ENCODE results near the gene CADPS2. TPM values are rescaled to one million over a fixed set of nuclear protein-coding genes. Genes with fewer than 3 reads are reported as not detected.

The CADPS2 gene
- total RNA-seq, 1 donor from 2014 or later: 0.22 TPM

DNA sequence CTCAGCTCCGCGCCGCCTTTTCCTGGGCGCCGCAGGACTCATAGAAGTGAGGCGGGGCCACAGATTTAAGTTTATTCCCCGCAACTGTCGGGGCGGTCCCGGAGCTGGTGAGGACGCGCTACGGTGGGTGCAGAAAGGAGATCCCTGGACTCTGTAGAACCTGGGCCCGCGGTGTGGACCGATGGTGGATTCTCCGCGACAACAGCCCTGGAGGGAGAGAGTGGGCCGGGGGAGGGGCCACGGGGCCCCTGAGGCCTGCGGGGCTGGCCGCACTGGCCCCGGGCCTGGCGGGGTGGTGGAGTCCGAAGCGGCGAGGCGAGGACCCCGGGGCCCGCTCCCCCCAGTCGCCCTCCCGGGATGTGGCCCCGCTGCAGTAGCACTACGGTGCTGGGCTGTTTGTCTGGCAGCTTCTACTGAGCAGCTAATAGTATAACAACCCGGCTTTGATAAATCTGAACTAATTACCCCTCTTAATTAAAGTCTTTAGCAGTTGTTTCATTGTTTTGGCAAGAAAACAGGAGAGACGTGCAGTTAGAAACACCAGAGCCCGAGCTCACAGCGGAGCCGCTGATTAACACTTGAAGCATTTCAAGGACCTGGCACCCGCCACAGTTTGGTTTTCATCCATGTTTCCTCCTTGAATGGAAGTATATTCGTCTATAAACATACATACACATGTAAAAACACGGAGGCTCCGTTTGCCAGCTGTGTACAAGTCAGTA lies 585.9 kb downstream of the CADPS2 start:
- no peaks in the 10 kb centered on the region for H3K36me3 Mint-ChIP-seq (ENCODE audit: unreplicated experiment)
- peak; percentile 41 for DNase-seq
- peak overlapping the region; percentile 89 for H3K4me3 Mint-ChIP-seq (ENCODE audit: unreplicated experiment)
- no peak overlapping the region for H3K27ac Mint-ChIP-seq (ENCODE audit: unreplicated experiment)
- peaks cover 10% of the 10 kb centered on the region for H3K4me1 Mint-ChIP-seq (ENCODE audit: low read depth, unreplicated experiment)
- TF ChIP-seq, protein P1, sequence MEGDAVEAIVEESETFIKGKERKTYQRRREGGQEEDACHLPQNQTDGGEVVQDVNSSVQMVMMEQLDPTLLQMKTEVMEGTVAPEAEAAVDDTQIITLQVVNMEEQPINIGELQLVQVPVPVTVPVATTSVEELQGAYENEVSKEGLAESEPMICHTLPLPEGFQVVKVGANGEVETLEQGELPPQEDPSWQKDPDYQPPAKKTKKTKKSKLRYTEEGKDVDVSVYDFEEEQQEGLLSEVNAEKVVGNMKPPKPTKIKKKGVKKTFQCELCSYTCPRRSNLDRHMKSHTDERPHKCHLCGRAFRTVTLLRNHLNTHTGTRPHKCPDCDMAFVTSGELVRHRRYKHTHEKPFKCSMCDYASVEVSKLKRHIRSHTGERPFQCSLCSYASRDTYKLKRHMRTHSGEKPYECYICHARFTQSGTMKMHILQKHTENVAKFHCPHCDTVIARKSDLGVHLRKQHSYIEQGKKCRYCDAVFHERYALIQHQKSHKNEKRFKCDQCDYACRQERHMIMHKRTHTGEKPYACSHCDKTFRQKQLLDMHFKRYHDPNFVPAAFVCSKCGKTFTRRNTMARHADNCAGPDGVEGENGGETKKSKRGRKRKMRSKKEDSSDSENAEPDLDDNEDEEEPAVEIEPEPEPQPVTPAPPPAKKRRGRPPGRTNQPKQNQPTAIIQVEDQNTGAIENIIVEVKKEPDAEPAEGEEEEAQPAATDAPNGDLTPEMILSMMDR (IDR thresholded peaks at IDR 0.05; ENCODE audit: partially characterized antibody, unreplicated experiment): no peak
- H3K9me3 Mint-ChIP-seq (ENCODE audit: unreplicated experiment): peaks cover 8% of the 10 kb centered on the region
- peaks cover 26% of the 10 kb centered on the region for H3K27me3 Mint-ChIP-seq (ENCODE audit: unreplicated experiment)

DNA sequence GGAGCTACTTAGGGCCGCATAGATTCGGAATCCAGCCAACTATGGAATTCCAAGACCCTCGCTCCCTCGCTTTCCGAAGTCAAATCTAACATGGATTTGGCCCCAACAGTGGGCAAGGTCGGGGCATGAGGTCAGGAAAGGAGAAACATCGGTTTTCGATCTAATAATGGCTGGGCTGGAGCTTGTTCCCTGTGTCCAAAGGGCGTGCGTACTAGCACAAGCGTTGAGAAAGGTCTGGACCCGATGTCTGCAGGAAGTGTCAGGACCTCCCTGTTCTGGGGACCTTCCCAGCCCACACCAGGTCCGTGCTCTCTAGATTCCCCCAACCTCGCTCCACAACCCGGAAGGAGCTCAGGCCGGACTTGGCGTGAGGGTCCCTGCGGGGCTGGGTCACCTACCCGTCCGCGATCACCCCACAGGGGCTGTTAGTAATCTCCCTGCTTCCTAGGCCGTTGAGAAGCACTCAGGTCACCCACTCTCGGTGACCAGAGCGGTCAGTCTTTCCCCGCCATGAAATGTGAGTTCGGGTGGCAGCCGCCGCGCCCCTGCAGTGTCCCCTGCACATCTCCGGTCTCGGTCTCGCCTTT lies 586.5 kb downstream of the CADPS2 start:
- TF ChIP-seq, protein P1 (IDR thresholded peaks at IDR 0.05; ENCODE audit: partially characterized antibody, unreplicated experiment): no peak
- Mint-ChIP-seq H3K4me3 (ENCODE audit: unreplicated experiment) (peak overlapping the region; percentile 89), H3K27ac (ENCODE audit: unreplicated experiment) (no peak overlapping the region), H3K4me1 (ENCODE audit: low read depth, unreplicated experiment) (peaks cover 10% of the 10 kb centered on the region), H3K9me3 (ENCODE audit: unreplicated experiment) (peaks cover 8% of the 10 kb centered on the region), H3K27me3 (ENCODE audit: unreplicated experiment) (peaks cover 24% of the 10 kb centered on the region), H3K36me3 (ENCODE audit: unreplicated experiment) (no peaks in the 10 kb centered on the region)
- peak; percentile 34 for DNase-seq

DNA sequence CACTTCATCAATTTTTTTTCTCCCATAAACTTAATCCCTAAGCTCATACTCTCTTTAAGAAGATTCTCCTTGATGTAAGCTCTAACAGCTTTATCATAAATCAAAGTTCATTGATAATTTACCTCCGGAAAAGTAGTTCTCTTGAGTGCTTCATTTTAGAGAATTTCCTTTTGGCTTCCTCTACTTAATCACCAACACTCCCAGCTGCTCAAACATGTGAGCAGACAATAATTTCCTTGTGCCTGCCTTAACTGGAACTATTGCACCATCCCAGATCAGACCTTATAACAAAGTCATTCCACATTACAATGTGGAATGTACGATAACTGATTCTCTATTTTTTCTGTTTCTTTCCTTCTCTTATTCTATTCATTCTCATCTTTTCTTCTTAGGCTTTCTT lies 587.6 kb downstream of the CADPS2 start:
- DNase-seq: no peak
- Mint-ChIP-seq H3K4me1 (ENCODE audit: low read depth, unreplicated experiment) (peaks cover 5% of the 10 kb centered on the region), H3K36me3 (ENCODE audit: unreplicated experiment) (no peaks in the 10 kb centered on the region), H3K9me3 (ENCODE audit: unreplicated experiment) (peaks cover 8% of the 10 kb centered on the region), H3K4me3 (ENCODE audit: unreplicated experiment) (no peak overlapping the region), H3K27ac (ENCODE audit: unreplicated experiment) (no peak overlapping the region), H3K27me3 (ENCODE audit: unreplicated experiment) (peaks cover 18% of the 10 kb centered on the region)
- TF ChIP-seq, protein P1 (IDR thresholded peaks at IDR 0.05; ENCODE audit: partially characterized antibody, unreplicated experiment): no peak

DNA sequence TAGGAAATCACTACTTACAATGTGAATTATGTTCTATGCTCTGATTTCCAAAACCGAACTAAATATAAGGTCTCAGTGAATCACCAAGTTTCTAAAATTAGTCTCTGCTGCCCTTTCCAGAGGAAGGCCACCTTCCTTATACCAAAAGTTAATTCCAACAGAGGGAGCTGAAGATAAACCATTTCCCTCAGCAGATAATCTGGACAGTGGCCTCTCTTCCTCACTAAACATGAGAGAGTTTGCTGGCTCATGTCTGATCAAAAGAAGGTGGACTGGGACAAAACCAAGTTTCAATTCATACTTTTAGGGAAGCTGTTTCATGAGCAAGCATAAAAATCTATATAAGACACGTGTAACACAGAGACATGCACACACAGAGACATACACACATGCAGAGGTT lies 588.1 kb downstream of the CADPS2 start:
- H3K4me3 Mint-ChIP-seq (ENCODE audit: unreplicated experiment): no peak overlapping the region
- DNase-seq: no peak

More for the DNA sequence above, 588.1 kb downstream of the CADPS2 start:
- Mint-ChIP-seq H3K27ac (ENCODE audit: unreplicated experiment) (no peak overlapping the region), H3K27me3 (ENCODE audit: unreplicated experiment) (peaks cover 15% of the 10 kb centered on the region), H3K4me1 (ENCODE audit: low read depth, unreplicated experiment) (peaks cover 4% of the 10 kb centered on the region), H3K9me3 (ENCODE audit: unreplicated experiment) (peaks cover 7% of the 10 kb centered on the region), H3K36me3 (ENCODE audit: unreplicated experiment) (no peaks in the 10 kb centered on the region)
- TF ChIP-seq, protein P1 (IDR thresholded peaks at IDR 0.05; ENCODE audit: partially characterized antibody, unreplicated experiment): no peak
